ENCODE data around the gene PRKG1.
"Not testable (repeated sequence)": the region's sequence is repeated elsewhere in the genome, so short reads cannot be mapped to it uniquely, and the experiment has no call there.

The PRKG1 gene

DNA sequence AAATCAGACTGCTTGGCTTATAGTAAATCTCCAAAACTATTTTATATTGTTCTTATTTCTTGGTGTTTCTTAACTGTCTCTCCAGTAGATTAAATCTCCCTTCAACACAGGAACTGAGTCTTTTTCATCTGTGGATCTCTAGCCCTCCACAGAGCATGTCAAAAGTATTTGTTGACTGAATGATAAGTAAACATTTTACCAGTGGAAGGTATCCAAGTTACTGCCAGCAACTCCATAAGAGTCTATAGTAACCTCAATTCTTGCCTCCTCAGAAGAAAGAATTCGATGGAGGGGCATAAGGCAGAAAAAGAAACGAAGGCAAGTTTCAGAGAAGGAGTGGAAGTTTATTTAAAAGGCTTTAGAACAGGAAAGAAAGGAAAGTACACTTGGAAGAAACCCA is 945.9 kb downstream of the PRKG1 start:
- WGBS, result 83% methylated on average over 2 of the region's 2 CpGs

DNA sequence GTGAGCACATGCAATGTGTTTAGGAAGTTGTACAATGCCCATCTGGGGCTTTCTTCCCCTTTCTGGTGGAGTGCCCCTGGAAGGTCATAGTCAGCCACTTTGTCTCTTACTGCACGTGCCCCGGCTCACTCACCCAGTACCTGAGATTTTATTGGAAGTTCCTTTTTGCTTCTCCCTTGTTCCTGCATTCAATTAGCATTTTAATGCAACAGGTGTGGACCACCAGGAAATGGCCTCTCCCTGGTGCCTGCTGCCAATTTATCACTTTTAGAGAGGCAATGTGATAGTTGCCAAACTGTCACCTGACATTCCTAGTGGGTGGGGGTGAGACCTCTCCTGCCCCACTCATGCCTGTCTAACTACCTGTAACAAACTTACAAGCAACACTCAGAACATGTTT is 946.4 kb downstream of the PRKG1 start:
- Histone ChIP-seq H3K4me3 (ENCODE audit: low read length) (no peak overlapping the region), H3K36me3 (ENCODE audit: insufficient read depth, low read length) (no peaks in the 10 kb centered on the region), H3K27me3 (ENCODE audit: insufficient read depth, low read length) (no peaks in the 10 kb centered on the region), H3K9me3 (ENCODE audit: insufficient read depth, low read depth, low read length) (no peaks in the 10 kb centered on the region), H3K9ac (ENCODE audit: low read depth, low read length) (no peak overlapping the region), H3K27ac (ENCODE audit: low read depth, low read length) (no peak overlapping the region), H3K4me1 (ENCODE audit: insufficient read depth, low read length) (peaks cover 33% of the 10 kb centered on the region)
- WGBS, result 89% methylated on average over 2 of the region's 2 CpGs

More for the DNA sequence above, 945.9 kb downstream of the PRKG1 start:
- Histone ChIP-seq H3K36me3 (ENCODE audit: insufficient read depth, low read length) (no peaks in the 10 kb centered on the region), H3K4me3 (ENCODE audit: low read length) (no peak overlapping the region), H3K9me3 (ENCODE audit: insufficient read depth, low read depth, low read length) (peaks cover 4% of the 10 kb centered on the region), H3K27me3 (ENCODE audit: insufficient read depth, low read length) (no peaks in the 10 kb centered on the region), H3K9ac (ENCODE audit: low read depth, low read length) (no peak overlapping the region), H3K27ac (ENCODE audit: low read depth, low read length) (no peak overlapping the region), H3K4me1 (ENCODE audit: insufficient read depth, low read length) (peaks cover 33% of the 10 kb centered on the region)

DNA sequence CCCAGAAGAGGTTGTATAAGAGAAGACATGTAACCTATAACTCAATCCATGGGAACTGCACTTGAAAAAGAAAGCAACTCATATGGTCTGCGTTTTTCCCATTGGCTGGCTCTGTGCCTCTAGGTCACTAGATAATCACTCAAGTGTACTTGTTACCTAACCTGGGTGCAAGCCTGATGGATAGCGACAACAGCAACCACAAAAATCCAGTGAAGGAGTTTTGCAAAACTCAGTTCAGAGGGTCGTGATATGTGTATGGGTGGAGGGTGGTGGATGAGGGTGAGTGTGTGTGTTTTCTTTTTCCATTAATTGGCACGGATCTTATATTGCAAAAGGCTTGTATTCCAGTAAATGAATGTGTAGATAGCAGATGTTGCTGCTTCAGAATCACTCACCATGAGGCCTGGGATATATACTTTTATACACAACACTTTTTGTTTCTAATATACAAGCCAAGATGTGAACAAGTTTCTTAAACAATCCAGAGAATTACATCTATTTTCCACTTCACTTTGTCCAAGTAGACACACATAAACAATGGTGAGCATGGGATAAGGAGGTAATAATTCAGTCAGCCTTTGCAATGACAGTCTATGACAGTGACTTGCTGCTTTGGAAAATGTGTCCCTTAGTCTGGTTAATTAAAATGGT is 952.9 kb downstream of the PRKG1 start:
- Histone ChIP-seq H3K9me3 (ENCODE audit: insufficient read depth, low read depth, low read length) (no peaks in the 10 kb centered on the region), H3K27ac (ENCODE audit: low read depth, low read length) (no peak overlapping the region), H3K27me3 (ENCODE audit: insufficient read depth, low read length) (no peaks in the 10 kb centered on the region), H3K9ac (ENCODE audit: low read depth, low read length) (no peak overlapping the region), H3K36me3 (ENCODE audit: insufficient read depth, low read length) (peaks cover 34% of the 10 kb centered on the region), H3K4me1 (ENCODE audit: insufficient read depth, low read length) (peaks cover 21% of the 10 kb centered on the region), H3K4me3 (ENCODE audit: low read length) (no peak overlapping the region)
- 94% methylated on average over 4 of the region's 4 CpGs for whole genome bisulfite sequencing

DNA sequence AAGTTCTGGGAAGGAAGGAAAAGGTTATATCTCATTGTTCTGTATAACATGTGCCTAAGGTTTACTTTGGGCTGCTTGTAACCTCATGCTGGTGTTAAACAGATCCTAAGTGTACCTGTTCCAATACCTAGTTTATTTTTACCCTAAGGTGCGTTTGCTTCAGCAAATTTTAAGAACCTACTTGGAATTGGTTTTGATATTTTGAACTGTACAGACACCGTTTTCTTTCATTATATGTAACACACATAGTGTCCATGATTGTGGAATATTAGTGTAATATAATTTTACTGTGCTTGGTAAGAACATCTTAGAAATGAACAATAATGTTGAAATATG is 954.2 kb downstream of the PRKG1 start:
- Histone ChIP-seq H3K27me3 (ENCODE audit: insufficient read depth, low read length) (no peaks in the 10 kb centered on the region), H3K4me3 (ENCODE audit: low read length) (no peak overlapping the region), H3K27ac (ENCODE audit: low read depth, low read length) (no peak overlapping the region), H3K36me3 (ENCODE audit: insufficient read depth, low read length) (peaks cover 47% of the 10 kb centered on the region), H3K4me1 (ENCODE audit: insufficient read depth, low read length) (peaks cover 34% of the 10 kb centered on the region), H3K9me3 (ENCODE audit: insufficient read depth, low read depth, low read length) (no peaks in the 10 kb centered on the region), H3K9ac (ENCODE audit: low read depth, low read length) (no peak overlapping the region)
- WGBS, result no CpG with 5 or more reads among the region's 2 CpGs

DNA sequence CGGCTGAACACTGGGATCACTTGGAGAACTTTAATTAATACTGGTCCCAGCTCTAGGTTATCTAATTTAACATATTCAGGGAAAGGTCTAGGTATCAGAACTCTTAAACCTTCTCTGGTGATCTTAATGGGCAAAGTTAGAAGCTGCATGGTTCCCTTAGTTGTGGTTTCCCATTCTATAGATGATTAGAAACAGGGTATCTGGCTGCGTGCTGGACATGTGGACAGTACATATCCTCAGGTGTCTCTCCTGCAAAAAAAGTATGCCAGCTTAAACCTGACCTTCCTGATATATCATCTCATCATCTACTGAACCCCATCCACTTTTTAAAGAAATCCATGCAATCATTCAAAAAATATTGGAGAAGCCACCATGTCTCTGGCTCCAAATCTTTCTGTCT is 955.3 kb downstream of the PRKG1 start:
- H3K27me3 ChIP-seq (ENCODE audit: insufficient read depth, low read length), result no peaks in the 10 kb centered on the region
- H3K27ac ChIP-seq (ENCODE audit: low read depth, low read length), result no peak overlapping the region; the same call in 1 of the 2 replicates
- H3K36me3 ChIP-seq (ENCODE audit: insufficient read depth, low read length), result peaks cover 49% of the 10 kb centered on the region
- H3K9me3 ChIP-seq (ENCODE audit: insufficient read depth, low read depth, low read length), result no peaks in the 10 kb centered on the region
- peaks cover 35% of the 10 kb centered on the region for H3K4me1 ChIP-seq (ENCODE audit: insufficient read depth, low read length)
- no peak overlapping the region for H3K4me3 ChIP-seq (ENCODE audit: low read length)
- WGBS, result 63% methylated on average over 2 of the region's 2 CpGs
- no peak overlapping the region for H3K9ac ChIP-seq (ENCODE audit: low read depth, low read length)

DNA sequence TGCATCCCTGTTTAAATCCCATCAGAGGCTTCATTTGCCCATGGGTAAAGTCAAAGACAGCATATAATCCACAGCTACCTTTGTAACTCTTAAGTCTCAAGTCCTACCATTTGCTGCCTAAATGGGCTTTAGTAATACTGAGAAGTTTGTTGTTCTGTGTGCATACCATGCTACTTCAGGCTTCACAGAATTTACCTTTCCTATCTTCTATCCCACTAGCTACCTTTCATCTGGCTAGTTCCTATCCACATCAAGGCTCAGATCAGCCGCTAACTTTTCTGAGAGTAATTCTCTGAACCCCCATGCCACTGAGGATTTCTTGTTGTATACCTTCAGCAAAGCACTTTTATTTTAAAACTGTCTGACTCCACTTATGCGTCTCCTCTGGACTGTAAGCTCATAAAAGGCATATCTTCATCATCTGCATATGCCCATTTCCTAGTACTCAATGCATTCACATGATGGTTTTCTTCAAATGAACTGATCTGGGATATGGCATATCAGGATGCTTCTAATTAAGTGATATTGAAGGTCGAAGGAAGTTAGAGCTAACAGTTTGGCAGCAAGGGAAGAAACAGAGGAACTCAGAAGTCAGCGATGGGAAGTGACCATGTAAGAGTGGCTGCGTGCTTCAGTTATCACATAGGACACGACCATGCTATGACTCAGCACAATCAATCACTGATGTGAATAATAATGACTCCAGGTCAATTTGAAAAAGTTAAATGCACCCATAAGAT is 955.9 kb downstream of the PRKG1 start:
- H3K27ac ChIP-seq (ENCODE audit: low read depth, low read length), result peak overlapping the region; percentile 62
- no peak overlapping the region for H3K9ac ChIP-seq (ENCODE audit: low read depth, low read length)
- peaks cover 54% of the 10 kb centered on the region for H3K36me3 ChIP-seq (ENCODE audit: insufficient read depth, low read length)
- H3K9me3 ChIP-seq (ENCODE audit: insufficient read depth, low read depth, low read length), result no peaks in the 10 kb centered on the region
- H3K27me3 ChIP-seq (ENCODE audit: insufficient read depth, low read length), result no peaks in the 10 kb centered on the region
- peaks cover 35% of the 10 kb centered on the region for H3K4me1 ChIP-seq (ENCODE audit: insufficient read depth, low read length)
- 69% methylated on average over 6 of the region's 6 CpGs for WGBS
- H3K4me3 ChIP-seq (ENCODE audit: low read length), result no peak overlapping the region

DNA sequence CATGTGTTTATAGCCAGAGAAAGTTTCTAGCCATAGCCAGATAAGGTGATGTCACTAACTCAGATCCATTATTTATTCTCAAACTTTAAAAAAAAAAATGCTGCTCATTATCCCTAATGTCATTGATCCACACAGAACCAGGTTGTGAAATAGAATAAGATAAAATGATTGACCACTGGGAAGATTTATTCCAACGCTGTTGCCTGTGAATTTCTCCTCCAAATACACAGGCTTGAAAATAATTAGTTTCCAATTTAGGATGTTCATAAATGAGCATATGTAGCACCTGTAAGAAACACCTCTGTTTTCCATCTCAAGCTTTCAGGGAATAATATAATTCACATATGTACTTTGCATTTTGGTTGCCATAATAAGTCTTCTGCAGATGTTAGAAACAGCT is 956.7 kb downstream of the PRKG1 start:
- no CpG with 5 or more reads among the region's 1 CpG for WGBS

DNA sequence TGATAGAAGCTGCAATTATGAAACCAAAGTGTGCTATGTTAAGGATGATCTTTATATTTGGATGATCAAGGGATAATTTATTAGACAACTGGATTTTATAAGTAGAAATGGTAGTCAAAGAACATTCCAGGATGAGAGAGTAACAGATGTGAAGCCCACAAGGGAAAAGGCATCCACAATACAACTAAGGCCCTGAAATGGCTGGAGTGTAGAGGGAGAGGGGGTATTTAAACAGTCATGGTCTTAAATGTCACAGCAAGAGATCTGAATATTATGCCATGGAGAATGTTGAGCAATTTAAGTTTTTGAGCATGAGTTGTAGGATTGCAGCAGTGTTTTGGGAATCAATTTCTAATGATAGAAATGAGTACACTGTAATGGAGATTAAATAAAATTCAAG is 957.5 kb downstream of the PRKG1 start:
- Histone ChIP-seq H3K27ac (ENCODE audit: low read depth, low read length) (peak overlapping the region; percentile 77; the same call in 1 of the 2 replicates), H3K9ac (ENCODE audit: low read depth, low read length) (0 out of 2 replicates have a peak overlapping the region, but pooled peaks have one; percentile 6), H3K9me3 (ENCODE audit: insufficient read depth, low read depth, low read length) (no peaks in the 10 kb centered on the region), H3K36me3 (ENCODE audit: insufficient read depth, low read length) (peaks cover 65% of the 10 kb centered on the region), H3K27me3 (ENCODE audit: insufficient read depth, low read length) (no peaks in the 10 kb centered on the region), H3K4me1 (ENCODE audit: insufficient read depth, low read length) (peaks cover 35% of the 10 kb centered on the region), H3K4me3 (ENCODE audit: low read length) (no peak overlapping the region)

More for the DNA sequence above, 956.7 kb downstream of the PRKG1 start:
- peaks cover 62% of the 10 kb centered on the region for H3K36me3 ChIP-seq (ENCODE audit: insufficient read depth, low read length)
- no peaks in the 10 kb centered on the region for H3K27me3 ChIP-seq (ENCODE audit: insufficient read depth, low read length)
- no peak overlapping the region for H3K9ac ChIP-seq (ENCODE audit: low read depth, low read length)
- H3K27ac ChIP-seq (ENCODE audit: low read depth, low read length), result peak overlapping the region; percentile 45; the same call in 1 of the 2 replicates
- H3K9me3 ChIP-seq (ENCODE audit: insufficient read depth, low read depth, low read length), result no peaks in the 10 kb centered on the region
- no peak overlapping the region for H3K4me3 ChIP-seq (ENCODE audit: low read length)
- peaks cover 35% of the 10 kb centered on the region for H3K4me1 ChIP-seq (ENCODE audit: insufficient read depth, low read length)

DNA sequence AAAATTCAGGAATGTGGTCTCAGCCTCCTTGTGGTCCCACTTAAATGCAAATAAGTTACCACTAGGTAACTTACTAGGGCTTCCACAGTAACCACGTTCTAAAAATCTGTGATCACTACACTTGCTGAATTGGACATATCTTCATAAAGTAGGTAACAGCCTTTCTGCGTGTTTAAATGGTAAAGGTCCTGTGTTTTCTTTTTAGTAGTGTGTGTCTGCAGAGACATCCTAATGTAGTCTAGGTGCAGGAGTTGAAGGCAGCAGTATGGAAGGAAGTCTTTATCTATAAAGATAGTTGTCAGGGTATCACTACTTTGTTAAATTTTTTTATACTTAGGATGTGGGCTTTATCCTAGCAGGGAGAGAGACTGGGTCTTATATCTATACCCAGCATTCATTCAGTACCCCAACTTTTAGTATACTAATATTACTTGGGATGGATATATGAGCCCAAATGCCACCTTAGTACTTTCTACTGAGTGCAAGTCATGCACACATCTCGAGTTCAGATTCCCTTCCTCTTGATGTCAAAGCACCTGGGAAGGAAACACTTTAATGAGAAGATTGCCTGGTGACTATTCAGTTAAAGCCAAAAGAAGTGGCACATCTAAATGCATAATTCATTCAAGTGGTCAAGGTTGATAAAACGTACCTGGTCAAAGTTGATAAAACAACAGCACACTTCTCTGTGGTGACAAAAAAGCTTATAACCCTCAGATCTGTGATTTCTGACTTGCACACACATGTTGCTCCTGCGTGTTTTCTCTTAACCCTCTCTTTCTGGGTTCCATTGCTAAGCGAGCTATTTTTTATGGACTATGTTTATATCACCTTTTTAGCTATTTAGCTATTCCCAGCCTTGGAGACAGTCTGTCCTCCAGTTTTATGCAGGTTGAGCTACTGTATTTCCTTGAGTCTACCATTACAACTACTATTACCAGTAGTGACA is 958.7 kb downstream of the PRKG1 start:
- Histone ChIP-seq H3K27ac (ENCODE audit: low read depth, low read length) (peak overlapping the region; percentile 78), H3K4me1 (ENCODE audit: insufficient read depth, low read length) (peaks cover 35% of the 10 kb centered on the region), H3K9me3 (ENCODE audit: insufficient read depth, low read depth, low read length) (no peaks in the 10 kb centered on the region), H3K27me3 (ENCODE audit: insufficient read depth, low read length) (no peaks in the 10 kb centered on the region), H3K9ac (ENCODE audit: low read depth, low read length) (peak overlapping the region; percentile 48), H3K4me3 (ENCODE audit: low read length) (peak overlapping the region; percentile 13; the same call in 1 of the 2 replicates), H3K36me3 (ENCODE audit: insufficient read depth, low read length) (peaks cover 65% of the 10 kb centered on the region)
- WGBS, result 40% methylated on average over 6 of the region's 6 CpGs

DNA sequence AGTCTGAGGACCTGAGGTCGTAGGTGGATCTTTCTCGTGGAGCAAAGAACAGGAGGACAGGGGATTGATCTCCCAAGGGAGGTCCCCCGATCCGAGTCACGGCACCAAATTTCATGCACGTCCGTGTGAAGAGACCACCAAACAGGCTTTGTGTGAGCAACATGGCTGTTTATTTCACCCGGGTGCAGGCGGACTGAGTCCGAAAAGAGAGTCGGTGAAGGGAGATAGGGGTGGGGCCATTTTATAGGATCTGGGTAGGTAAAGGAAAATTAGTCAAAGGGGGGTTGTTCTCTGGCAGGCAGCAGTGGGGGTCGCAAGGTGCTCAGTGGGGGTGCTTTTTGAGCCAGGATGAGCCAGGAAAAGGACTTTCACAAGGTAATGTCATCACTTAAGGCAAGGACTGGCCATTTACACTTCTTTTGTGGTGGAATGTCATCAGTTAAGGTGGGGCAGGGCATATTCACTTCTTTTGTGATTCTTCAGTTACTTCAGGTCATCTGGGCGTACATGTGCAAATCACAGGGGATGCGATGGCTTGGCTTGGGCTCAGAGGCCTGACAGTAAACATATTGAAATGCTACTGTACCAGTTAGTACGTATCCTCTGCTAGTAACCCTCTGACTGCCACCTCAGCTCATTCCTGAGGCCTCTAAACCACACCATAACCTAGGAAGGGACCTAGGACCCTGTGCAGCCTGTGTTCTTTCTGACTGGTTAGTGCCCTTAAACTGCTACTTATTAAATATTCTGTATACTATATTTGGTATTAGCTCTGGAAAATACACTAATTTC is 964.9 kb downstream of the PRKG1 start:
- not testable (repeated sequence) for H3K27me3 ChIP-seq (ENCODE audit: insufficient read depth, low read length); H3K9me3 ChIP-seq (ENCODE audit: insufficient read depth, low read depth, low read length)
- Histone ChIP-seq H3K4me1 (ENCODE audit: insufficient read depth, low read length) (peaks cover 43% of the 10 kb centered on the region), H3K36me3 (ENCODE audit: insufficient read depth, low read length) (peaks cover 17% of the 10 kb centered on the region), H3K9ac (ENCODE audit: low read depth, low read length) (peak overlapping the region; percentile 91), H3K27ac (ENCODE audit: low read depth, low read length) (peak overlapping the region; percentile 97), H3K4me3 (ENCODE audit: low read length) (peak overlapping the region; percentile 79)
- WGBS, result 13% methylated on average over 14 of the region's 15 CpGs

Data from HUES64 (cell line).